ENCODE results near the gene ZNF354B.
A peak's percentile ranks its signal among the peaks of the same experiment; 100 is the strongest.

The ZNF354B gene

GRCh38 chr5:178883815-178884430, 24.2 kb downstream of the ZNF354B start:
- DNase-seq = no peak

GRCh38 chr5:178895615-178896571, 36.1 kb downstream of the ZNF354B start, which contains the start of gene ZFP2:
TSS of gene ZFP2 (plus strand) at chr5:178895913. CDS start at chr5:178931314, 35,401 bp downstream.
- peak; percentile 20 for DNase-seq

- no peak for DNase-seq
These were observed 39.5 kb downstream of the ZNF354B start for GRCh38 chr5:178899289-178899688.

- no peak for DNase-seq
These were observed 43.1 kb downstream of the ZNF354B start for GRCh38 chr5:178902849-178903248.

- no peak for DNase-seq
These were observed 72.3 kb downstream of the ZNF354B start for GRCh38 chr5:178931846-178932760.

All from NCI-H1092 (cell line).